Loucy (cell line): Measurements from ENCODE around the gene CPA5.

Experiments used
- H2AFZ ChIP-seq: fragments of 200-600 bp; sonication (generic); 2 replicates; pipeline ENCODE4 v1.6.0; 2016; ENCODE audit warnings: antibody characterized with exemption, mild to moderate bottlenecking, low read length, moderate library complexity
- H3F3A ChIP-seq: fragments of 200-600 bp; 2 replicates; pipeline ENCODE4 v1.6.0; 2016; ENCODE audit warnings: antibody characterized with exemption, low read depth, mild to moderate bottlenecking
- H3K27me3 ChIP-seq: fragments of 200-600 bp; sonication (generic); 2 replicates; pipeline ENCODE4 v1.6.1; 2014; ENCODE audit warnings: low read length, mild to moderate bottlenecking; ENCODE audit not compliant: insufficient read depth, poor library complexity, severe bottlenecking
- H3K36me3 ChIP-seq: fragments of 200-600 bp; sonication (generic); 2 replicates; pipeline ENCODE4 v1.6.1; 2016; ENCODE audit warnings: low read length; ENCODE audit not compliant: insufficient read depth
- H3K4me1 ChIP-seq: fragments of 200-600 bp; sonication (generic); 2 replicates; pipeline ENCODE4 v1.5.1; 2014; ENCODE audit warnings: low read length, mild to moderate bottlenecking; ENCODE audit not compliant: insufficient read depth, poor library complexity, severe bottlenecking
- H3K4me2 ChIP-seq: fragments of 200-600 bp; sonication (generic); 2 replicates; pipeline ENCODE4 v1.6.0; 2014; ENCODE audit warnings: antibody characterized with exemption, low read length, low read depth, mild to moderate bottlenecking; ENCODE audit not compliant: poor library complexity, severe bottlenecking
- H3K4me3 ChIP-seq: fragments of 200-600 bp; sonication (generic); 2 replicates; pipeline ENCODE4 v1.5.1; 2014; ENCODE audit warnings: low read length, mild to moderate bottlenecking, mixed read lengths; ENCODE audit not compliant: poor library complexity, severe bottlenecking
- H3K79me2 ChIP-seq: fragments of 200-600 bp; sonication (generic); 2 replicates; pipeline ENCODE4 v1.6.1; 2014; ENCODE audit warnings: low read length; ENCODE audit not compliant: insufficient read depth
- H3K9ac ChIP-seq: fragments of 200-600 bp; sonication (generic); 2 replicates; pipeline ENCODE4 v1.6.0; 2014; ENCODE audit warnings: mild to moderate bottlenecking, low read depth, low read length, moderate library complexity; ENCODE audit not compliant: poor library complexity, severe bottlenecking
- H3K9me2 ChIP-seq: fragments of 200-600 bp; sonication (generic); replicated peaks from 2 replicates; pipeline ENCODE4 v1.6.1; 2016; ENCODE audit warnings: low read depth, low read length, mixed read lengths
- H3K9me3 ChIP-seq: fragments of 200-600 bp; sonication (generic); 2 replicates; pipeline ENCODE4 v1.6.1; 2014; ENCODE audit warnings: mild to moderate bottlenecking, antibody characterized with exemption, low read length, low read depth; ENCODE audit not compliant: insufficient read depth
- H4K20me1 ChIP-seq: fragments of 200-600 bp; sonication (generic); 2 replicates; pipeline ENCODE4 v1.6.0; 2014; ENCODE audit warnings: antibody characterized with exemption, low read length, mild to moderate bottlenecking; ENCODE audit not compliant: insufficient read depth, poor library complexity, severe bottlenecking
- CTCF ChIP-seq: fragments of 200-600 bp; sonication (generic); conservative IDR thresholded peaks from 2 replicates; pipeline ENCODE4 v1.5.1; 2014; ENCODE audit warnings: mild to moderate bottlenecking, antibody characterized with exemption, low read length
- EZH2phosphoT487 ChIP-seq: fragments of 200-600 bp; IDR thresholded peaks from 2 replicates; pipeline ENCODE4 v1.6.1; 2018; ENCODE audit warnings: antibody characterized with exemption, mild to moderate bottlenecking, moderate library complexity, borderline replicate concordance

CPA5 gene

GRCh38 chr7:130344271-130344866, at the start of gene CPA5:
TSS of gene CPA5 (plus strand) at chr7:130344816. CDS start at chr7:130346486, 1,670 bp downstream.
- no peaks in the 10 kb centered on the region for H3K9me2 ChIP-seq
- H3K9ac ChIP-seq, result no peak within 1 kb of the TSS
- no peak within 1 kb of the TSS for H3K4me3 ChIP-seq
- no peak within 1 kb of the TSS for H2AFZ ChIP-seq
- H3K36me3 ChIP-seq, result no peaks in the 10 kb centered on the region
- H3K79me2 ChIP-seq, result no peaks in the 10 kb centered on the region
- H3K4me1 ChIP-seq, result no peaks in the 10 kb centered on the region
- no peaks in the 10 kb centered on the region for H3K27me3 ChIP-seq
- TF ChIP-seq CTCF, result no peak
- TF ChIP-seq EZH2phosphoT487, result no peak
- H3F3A ChIP-seq, result no peaks in the 10 kb centered on the region
- H3K4me2 ChIP-seq, result no peak within 1 kb of the TSS
- no peaks in the 10 kb centered on the region for H4K20me1 ChIP-seq
- H3K9me3 ChIP-seq, result no peaks in the 10 kb centered on the region

GRCh38 chr7:130296221-130296951, 48.2 kb upstream of the CPA5 start:
- Histone ChIP-seq H3F3A (no peaks in the 10 kb centered on the region), H3K9me2 (no peaks in the 10 kb centered on the region), H4K20me1 (no peaks in the 10 kb centered on the region), H3K4me2 (no peak overlapping the region), H3K36me3 (no peaks in the 10 kb centered on the region), H2AFZ (no peak overlapping the region), H3K4me1 (no peaks in the 10 kb centered on the region), H3K9me3 (no peaks in the 10 kb centered on the region), H3K4me3 (no peak overlapping the region), H3K9ac (no peak overlapping the region), H3K79me2 (no peaks in the 10 kb centered on the region), H3K27me3 (no peaks in the 10 kb centered on the region)
- TF ChIP-seq CTCF, result no peak
- no peak for TF ChIP-seq EZH2phosphoT487

GRCh38 chr7:130297628-130298543, 46.7 kb upstream of the CPA5 start:
- Histone ChIP-seq H3K9ac (no peak overlapping the region), H3K4me1 (no peaks in the 10 kb centered on the region), H4K20me1 (no peaks in the 10 kb centered on the region), H2AFZ (no peak overlapping the region), H3K9me3 (no peaks in the 10 kb centered on the region), H3K36me3 (no peaks in the 10 kb centered on the region), H3F3A (no peaks in the 10 kb centered on the region), H3K79me2 (no peaks in the 10 kb centered on the region), H3K9me2 (no peaks in the 10 kb centered on the region), H3K4me3 (no peak overlapping the region), H3K27me3 (no peaks in the 10 kb centered on the region), H3K4me2 (no peak overlapping the region)
- TF ChIP-seq EZH2phosphoT487, result no peak
- no peak for TF ChIP-seq CTCF
